Inflammatory macrophage (primary cell): ENCODE results near the gene WBP1.
"Not testable (repeated sequence)": the region's sequence is repeated elsewhere in the genome, so short reads cannot be mapped to it uniquely, and the experiment has no call there.

ENCODE experiments used
- DNase-seq, 2 donors: peaks; one replicate each; pipeline ENCODE4 v3.0.0-alpha.2; 2020 to 2022
- total RNA-seq, 18 experiments: gene quantifications; one replicate each; lab custom pipeline; 2026; ENCODE audit warnings: mixed read lengths in 6 of 18, inconsistent platforms in 2 of 18; lab: John Stamatoyannopoulos, UW

The WBP1 gene
- total RNA-seq: 0.80 to 3.1 (median 1.5) reads per million in 18 experiments

GRCh38 chr2:74458132-74458937 lies at the start of gene WBP1:
TSS of gene WBP1 (plus strand) at chr2:74458438. CDS start at chr2:74458603, 165 bp downstream.
- peak; percentile 100 for DNase-seq

GRCh38 chr2:74413001-74413698 lies 45.1 kb upstream of the WBP1 start:
- DNase-seq: peak in 1 of 2 donors; percentile 24

- no peak for DNase-seq
Observed at GRCh38 chr2:74414441-74414840, 43.8 kb upstream of the WBP1 start.

GRCh38 chr2:74414881-74415761 lies 43.1 kb upstream of the WBP1 start:
- peak in 1 of 2 donors; percentile 26 for DNase-seq

GRCh38 chr2:74415762-74416395 lies 42.4 kb upstream of the WBP1 start:
- DNase-seq: no peak

GRCh38 chr2:74416778-74417177 lies 41.5 kb upstream of the WBP1 start:
- no peak for DNase-seq

- DNase-seq: no peak
Observed at GRCh38 chr2:74417197-74417596, 41.0 kb upstream of the WBP1 start.

GRCh38 chr2:74417763-74418162 lies 40.5 kb upstream of the WBP1 start:
- no peak for DNase-seq

GRCh38 chr2:74418312-74418711 lies 39.9 kb upstream of the WBP1 start:
- no peak for DNase-seq

GRCh38 chr2:74419345-74419744 lies 38.9 kb upstream of the WBP1 start:
- peak in 1 of 2 donors; percentile 36 for DNase-seq

- no peak for DNase-seq
Observed at GRCh38 chr2:74420006-74420405, 38.2 kb upstream of the WBP1 start.

GRCh38 chr2:74420443-74421103 lies 37.7 kb upstream of the WBP1 start:
- DNase-seq: not testable (repeated sequence)

- peak; percentile 68 to 81 for DNase-seq
Observed at GRCh38 chr2:74421221-74421870, 36.9 kb upstream of the WBP1 start, which contains the start of the genes C2orf81 and WDR54. TSS of gene C2orf81 (minus strand) at chr2:74421619. CDS start at chr2:74421560, 59 bp downstream. TSS of gene WDR54 (plus strand) at chr2:74421730. CDS start at chr2:74422154, 424 bp downstream.

GRCh38 chr2:74423231-74424095 lies 34.8 kb upstream of the WBP1 start:
- no peak for DNase-seq

GRCh38 chr2:74424139-74424992 lies 33.9 kb upstream of the WBP1 start:
- no peak for DNase-seq

GRCh38 chr2:74424995-74425406 lies 33.2 kb upstream of the WBP1 start:
- no peak for DNase-seq

- no peak for DNase-seq
Observed at GRCh38 chr2:74425523-74425922, 32.7 kb upstream of the WBP1 start.

GRCh38 chr2:74426181-74426758 lies 32.0 kb upstream of the WBP1 start:
- DNase-seq: no peak

GRCh38 chr2:74427551-74427950 lies 30.7 kb upstream of the WBP1 start:
- no peak for DNase-seq
